Daoy (cell line): ENCODE data around the gene TRIM4. TPM values are rescaled to one million over a fixed set of nuclear protein-coding genes. Genes with fewer than 3 reads are reported as not detected.
"Not testable (repeated sequence)": the region's sequence is repeated elsewhere in the genome, so short reads cannot be mapped to it uniquely, and the experiment has no call there.

ENCODE experiments used
- DNase-seq: peaks from one replicate; pipeline ENCODE4 v3.0.0-alpha.2; 2015; ENCODE audit warnings: low read depth
- total RNA-seq: library from RNA; depleted of rRNA; stranded (reverse); fragments of >200 nt; shearing (Covaris generic); gene quantifications from 2 replicates; pipeline ENCODE4 v1.2.3, GENCODE V29; 2014; rRNA removed

TRIM4 gene, protein sequence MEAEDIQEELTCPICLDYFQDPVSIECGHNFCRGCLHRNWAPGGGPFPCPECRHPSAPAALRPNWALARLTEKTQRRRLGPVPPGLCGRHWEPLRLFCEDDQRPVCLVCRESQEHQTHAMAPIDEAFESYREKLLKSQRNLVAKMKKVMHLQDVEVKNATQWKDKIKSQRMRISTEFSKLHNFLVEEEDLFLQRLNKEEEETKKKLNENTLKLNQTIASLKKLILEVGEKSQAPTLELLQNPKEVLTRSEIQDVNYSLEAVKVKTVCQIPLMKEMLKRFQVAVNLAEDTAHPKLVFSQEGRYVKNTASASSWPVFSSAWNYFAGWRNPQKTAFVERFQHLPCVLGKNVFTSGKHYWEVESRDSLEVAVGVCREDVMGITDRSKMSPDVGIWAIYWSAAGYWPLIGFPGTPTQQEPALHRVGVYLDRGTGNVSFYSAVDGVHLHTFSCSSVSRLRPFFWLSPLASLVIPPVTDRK
- total RNA-seq: 21.0 and 24.6 TPM in 2 replicates

DNA sequence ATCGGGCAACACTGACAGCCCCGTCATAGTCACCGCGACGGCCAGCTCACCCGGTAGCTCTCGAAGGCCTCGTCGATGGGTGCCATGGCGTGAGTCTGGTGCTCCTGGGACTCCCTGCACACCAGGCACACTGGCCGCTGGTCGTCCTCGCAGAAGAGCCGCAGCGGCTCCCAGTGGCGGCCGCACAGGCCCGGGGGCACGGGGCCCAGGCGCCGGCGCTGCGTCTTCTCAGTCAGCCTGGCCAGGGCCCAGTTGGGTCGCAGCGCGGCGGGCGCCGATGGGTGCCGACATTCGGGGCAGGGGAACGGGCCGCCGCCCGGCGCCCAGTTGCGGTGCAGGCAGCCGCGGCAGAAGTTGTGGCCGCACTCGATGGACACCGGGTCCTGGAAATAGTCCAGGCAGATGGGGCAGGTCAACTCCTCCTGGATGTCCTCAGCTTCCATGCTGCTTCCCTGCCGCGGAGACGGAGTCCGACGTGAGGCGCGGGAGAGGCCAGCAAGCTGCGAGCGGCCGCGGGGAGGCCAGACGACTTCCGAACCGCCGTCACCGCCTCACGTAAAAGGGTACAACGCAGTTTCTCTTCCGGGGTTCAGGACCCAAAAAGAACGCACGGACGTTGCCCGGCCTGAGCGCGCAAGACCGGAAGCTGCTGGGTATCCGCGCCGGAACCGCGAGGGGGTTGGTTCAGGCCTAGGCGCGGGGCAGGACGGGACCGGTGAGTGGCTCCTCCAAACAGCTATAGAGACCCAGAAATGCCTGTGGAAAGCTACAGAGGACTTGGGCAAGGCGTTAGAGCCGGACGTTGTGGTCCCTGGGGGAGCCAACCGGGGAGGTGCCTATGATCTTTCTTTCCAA is at the start of gene TRIM4:
TRIM4 (minus strand) TSS at position 572 of the 855 bp plus-strand sequence; CDS start at position 443, 129 bp downstream.
- peak; percentile 99 for DNase-seq

DNA sequence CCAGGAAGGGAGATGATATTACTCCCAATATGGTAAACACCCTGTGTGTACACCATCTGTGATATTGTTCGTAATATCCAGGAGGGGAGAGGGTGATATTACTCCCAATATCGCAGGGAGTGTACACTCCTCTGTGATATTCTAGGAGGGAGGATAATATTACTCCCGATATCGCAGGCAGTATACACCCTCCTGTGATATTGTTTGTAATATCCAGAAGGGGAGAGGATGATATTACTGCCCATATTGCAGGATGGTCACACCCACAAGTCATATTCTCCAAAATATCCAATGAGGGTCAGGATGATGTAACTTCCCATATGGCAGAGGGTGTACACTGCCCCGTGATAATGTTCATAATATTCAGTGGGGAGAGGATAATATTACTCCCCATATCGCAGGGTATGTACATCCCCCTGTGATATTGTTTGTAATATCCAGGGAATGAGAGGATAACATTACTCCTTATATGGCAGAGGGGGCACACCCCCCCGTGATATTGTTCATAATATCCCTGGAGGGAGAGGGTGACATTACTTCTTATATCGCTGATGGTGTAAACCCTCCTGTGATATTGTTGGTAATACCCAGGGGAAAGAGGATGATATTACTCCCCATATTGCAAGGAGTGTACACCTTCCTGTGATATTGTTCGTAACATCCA is 39.4 kb upstream of the TRIM4 start:
- DNase-seq: no peak

DNA sequence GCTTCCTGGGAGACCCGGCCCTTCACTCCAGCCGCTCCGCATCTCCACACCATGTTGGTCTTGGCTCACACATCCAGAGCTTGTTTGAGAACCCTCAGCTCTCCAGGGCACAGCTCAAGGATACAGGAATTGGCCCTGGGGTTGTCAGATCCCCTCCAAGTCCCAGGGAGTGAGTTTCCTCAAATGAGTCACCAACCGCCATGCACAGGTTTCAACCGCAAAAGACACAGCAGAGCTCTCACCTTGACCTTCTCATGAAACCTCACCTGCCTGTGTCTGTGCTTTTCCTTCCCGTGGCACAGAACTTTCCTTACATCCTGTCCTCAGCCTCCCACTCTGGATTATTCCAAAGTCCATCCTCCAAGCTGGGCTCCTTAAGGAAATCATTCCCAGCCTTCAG is 35.9 kb upstream of the TRIM4 start:
- peak; percentile 20 for DNase-seq

DNA sequence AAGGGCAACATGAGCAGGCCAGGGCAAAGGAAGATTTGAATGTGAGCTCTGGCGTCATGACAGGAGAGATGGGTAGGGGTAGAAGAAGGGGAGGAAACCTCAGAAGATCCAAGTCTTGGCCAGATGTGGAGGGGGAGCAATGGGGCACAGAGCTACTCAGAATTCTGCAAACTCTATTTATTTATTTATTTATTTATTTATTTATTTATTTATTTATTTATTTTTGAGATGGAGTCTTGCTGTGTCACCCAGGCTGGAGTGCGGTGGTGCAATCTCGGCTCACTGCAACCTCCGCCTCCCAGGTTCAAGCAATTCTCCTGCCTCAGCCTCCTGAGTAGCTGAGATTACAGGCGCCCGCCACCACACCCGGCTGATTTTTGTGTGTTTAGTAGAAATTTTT is 35.3 kb upstream of the TRIM4 start:
- not testable (repeated sequence) for DNase-seq

DNA sequence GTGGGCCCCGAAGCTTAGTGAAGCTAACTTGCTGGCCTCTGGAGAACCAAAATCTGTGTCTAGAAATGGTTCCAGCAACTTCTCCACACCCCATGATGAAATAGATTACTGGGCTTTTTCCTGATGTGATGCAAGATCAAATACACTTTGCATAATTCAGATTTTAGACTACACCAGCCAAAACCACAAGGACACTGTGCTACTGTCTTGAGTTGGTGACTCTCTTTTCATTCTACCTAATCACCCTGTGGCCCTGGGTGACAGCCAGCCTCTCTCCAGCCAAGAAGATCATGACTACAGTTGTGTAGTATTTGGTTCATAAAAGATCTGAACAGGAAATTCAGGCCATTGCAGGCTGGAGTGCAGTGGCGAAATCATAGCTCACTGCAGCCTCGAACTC is 34.3 kb upstream of the TRIM4 start:
- no peak for DNase-seq

DNA sequence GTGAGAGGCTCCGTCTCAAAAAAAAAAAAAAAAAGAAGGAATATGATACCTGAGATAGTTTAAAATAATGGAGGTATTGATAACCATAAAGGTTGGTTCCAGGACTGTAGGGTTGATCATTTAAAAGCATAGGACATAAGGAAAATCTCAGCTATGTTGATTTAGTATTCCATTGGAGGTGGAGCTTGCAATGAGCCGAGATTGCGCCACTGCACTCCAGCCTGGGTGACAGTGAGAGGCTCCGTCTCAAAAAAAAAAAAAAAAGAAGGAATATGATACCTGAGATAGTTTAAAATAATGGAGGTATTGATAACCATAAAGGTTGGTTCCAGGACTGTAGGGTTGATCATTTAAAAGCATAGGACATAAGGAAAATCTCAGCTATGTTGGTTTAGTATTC is 33.3 kb upstream of the TRIM4 start:
- DNase-seq: not testable (repeated sequence)

DNA sequence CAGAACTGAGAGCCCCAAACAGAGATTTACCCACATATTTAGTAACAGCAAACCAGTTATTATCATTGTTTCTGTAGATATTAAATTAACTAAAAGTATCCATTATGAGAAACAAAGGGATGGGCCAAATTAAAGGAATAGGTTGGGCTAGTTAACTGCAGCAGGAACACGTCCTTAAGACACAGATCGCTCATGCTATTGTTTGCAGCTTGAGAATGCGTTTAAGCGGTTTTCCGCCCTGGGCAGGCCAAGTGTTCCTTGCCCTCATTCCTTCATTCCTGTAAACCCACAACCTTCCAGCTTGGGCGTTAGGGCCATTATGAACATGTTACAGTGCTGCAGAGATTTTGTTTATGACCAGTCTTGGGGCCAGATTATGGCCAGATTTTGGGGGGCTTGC is 31.5 kb upstream of the TRIM4 start:
- not testable (repeated sequence) for DNase-seq

DNA sequence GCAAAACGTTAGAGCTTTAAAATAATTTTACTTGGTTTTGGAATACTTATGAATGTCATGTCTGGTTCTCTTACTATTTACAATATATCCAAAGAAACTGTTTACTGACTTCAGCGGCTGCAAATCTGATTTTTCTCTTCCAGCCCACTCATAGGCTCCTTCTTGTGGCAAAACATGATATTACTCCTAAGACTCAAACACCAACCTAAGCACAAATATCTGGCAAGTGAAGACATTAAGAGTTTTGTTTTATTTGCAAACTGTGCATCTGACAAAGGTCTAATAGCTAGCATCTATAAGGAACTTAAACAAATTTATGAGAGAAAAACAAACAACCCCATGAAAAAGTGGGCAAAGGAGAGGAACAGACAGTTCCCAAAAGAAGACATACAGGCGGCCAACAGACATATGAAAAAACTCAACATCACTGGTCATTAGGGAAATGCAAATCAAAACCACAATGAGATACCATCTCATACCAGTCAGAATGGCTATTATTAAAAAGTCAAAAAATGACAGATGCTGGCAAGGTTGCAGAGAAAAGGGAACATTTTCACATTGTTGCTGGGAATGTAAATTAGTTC is 30.4 kb upstream of the TRIM4 start:
- DNase-seq: no peak

DNA sequence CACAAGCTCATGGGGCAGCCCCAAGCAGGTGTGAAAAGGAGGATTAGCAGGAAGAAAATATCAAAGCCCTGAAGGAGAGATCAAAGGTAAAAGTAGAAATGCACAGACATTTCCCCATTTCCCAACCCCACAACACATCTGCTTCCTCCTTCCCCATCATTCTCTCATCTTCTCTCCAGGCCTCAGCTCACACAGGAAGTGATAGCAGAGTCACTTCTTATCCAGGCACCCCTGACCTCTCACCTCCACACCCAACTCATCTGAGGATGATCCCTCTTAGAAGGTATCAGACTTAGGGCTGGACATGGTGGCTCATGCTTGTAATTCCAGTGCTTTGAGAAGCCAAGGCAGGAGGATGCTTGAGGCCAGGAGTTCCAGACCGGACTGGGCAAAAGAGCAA is 28.3 kb upstream of the TRIM4 start:
- no peak for DNase-seq

DNA sequence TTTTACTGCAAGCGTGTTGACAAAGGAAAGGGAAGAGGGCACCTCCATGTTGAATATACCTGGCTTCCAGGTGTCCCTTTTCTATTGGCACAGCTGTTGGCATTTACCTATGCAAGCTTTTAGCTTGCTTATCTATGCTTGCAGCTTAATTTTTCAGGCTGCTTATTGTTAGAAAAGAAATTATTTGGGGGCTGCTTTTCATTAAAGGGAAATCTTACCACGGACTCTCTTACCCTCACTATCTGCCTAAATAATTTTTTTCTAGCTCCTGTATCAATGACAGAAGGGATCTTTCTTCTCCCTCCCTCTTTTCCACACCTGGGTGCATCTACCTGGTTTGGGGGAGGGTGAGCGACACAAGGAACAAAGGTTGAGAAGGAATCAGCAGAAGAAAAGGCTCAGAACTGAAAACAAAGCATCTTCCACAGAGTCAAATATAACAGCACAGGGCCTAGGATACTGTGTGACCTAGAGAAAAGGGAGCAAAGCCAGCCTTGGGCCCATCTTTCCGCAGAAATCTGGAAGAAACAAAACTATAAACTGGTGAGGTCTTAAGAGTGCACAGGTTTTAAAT is 25.3 kb upstream of the TRIM4 start:
- no peak for DNase-seq

DNA sequence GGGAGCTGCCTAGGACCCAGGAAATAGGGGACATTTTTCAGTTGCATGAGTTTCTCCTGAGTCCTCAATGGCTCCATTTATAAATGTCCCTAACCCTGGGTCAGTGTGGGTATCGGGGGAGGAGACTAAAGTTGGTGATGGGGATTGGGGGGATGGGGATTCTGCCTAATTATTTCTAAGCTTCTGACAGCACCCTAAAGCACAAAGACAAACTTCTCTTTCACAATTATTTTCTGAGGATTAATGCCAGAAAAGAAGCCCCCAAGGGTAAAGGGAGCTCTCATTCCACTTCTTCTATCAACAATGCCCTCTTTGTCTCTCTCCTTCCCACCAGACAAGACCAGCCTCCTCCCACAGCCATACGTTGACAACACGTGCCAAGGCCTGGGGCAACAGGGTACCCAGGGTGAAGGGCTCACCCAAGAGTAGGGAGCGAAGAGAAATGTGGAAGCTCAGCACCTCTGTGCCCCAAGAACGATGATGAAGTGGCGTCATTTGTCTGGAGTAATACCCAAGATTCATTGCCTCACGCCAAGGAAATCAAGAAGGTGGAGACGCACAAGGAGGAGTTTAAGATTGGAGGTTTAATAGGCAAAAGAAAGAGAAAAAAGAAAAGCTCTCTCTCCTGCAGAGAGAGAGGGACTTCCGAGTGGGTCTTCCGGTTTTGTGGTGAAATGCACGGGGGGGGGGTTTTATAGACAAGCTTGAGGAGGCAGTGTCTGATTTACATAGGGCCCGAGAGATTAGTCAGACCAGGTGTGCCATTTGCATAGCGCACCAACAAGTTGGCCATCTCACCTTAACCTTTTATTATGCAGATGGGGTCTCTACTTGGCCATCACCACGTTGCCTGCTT is 24.5 kb upstream of the TRIM4 start:
- DNase-seq: no peak

DNA sequence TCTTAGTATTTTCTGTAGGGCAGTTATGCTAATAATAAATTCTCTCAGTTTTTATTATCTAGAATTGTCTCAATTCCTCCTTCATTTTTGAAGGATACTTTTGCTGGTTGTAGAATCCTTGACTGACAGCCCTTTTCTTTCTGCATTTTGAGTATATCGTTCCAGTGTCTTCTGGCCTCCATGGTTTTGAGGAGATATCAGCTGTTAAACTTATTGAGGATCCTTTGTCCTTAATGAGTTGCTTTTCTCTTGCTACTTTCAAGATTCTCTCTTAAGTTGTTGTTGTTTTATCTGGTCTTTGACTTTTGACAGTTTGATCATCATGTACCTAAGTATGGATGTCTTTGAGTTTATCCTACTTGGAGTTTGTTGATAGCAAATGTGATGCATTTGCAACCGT is 19.0 kb upstream of the TRIM4 start:
- no peak for DNase-seq

DNA sequence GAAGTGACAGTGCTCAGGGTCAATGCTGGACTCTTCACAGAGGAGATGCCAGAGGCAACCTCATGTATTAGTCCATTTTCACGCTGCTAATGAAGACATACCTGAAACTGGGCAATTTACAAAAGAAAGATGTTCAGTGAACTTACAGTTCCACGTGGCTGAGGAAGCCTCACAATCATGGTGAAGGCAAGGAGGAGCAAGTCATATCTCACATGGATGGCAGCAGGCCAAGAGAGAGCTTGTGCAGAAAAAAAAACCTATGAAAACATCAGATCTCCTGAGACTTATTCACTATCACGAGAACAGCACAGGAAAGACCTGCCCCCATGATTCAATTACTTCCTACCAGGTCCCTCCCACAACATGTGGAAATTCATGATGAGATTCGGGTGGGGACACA is 15.7 kb upstream of the TRIM4 start:
- DNase-seq: not testable (repeated sequence)

DNA sequence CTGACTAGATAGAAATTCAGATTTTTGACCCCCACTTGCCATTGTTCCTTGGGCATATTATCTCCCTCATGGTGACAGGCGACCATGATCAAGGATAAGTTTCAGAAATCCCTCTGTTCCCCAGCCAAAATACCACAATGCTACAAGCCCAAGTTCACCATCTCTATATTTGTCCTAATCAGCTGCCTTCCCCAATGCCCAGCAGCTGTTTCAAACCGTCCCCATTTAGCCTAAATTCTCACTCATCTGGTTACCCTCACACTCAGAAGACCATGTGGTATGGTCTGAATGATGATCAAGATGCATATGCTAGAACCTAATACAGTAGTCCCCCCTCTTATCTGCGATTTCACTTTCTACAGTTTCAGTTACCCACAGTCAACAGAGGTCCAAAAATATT is 11.0 kb upstream of the TRIM4 start:
- DNase-seq: no peak

DNA sequence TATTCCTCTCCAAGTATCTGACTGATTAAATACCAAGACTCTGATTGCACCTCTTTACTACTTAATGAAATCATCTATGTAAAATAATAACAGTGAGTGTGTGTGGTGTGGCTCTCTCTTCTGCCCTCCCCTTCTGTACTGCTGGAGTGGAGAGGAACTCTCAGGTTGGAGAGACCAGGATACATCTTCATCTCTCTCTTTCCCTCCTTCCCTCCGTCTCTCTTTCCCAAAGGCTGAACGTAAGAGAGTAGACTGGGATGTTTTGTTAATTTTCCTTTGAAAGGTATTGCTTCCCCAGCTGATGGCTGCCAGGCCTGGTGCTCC is 10.4 kb upstream of the TRIM4 start:
- no peak for DNase-seq

DNA sequence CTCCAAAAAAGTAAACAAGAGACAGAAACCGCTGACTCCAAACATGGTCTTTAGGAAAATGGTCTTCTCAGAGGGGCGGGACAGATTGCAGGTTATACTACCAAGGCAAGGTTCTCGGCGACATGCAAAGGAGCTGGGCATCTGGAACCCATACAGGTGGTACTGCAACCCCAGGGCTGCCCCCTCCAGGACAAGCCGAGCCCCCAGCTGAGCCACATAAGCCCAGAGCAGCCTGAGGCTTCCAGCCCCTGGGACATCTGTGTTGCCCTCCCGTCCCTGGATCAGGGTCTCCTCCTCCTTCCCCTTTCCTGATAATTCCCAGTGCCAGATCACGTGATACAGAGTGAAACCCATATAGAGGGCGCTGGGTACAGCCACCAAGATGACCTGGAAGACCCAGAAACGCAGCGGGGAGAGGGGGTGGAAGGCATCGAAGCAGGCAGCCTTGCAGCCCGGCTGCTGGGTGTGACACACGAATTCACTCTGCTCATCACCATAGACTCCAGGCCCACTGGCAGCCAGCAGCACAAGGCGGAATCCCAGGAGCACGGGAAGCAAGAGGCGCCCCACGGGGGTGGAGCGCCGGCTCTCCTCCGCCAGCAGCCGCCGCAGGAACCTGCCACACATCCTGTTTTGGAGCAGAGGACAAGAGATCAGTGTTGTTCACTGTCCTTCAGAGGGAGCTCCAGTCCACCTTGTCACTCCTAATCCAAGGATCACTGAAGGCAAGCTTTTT is 9.8 kb upstream of the TRIM4 start, which contains the start of gene GJC3:
GJC3 (minus strand) TSS at position 627 of the 736 bp plus-strand sequence; CDS start at position 627, 0 bp downstream.
- DNase-seq: peak; percentile 81

DNA sequence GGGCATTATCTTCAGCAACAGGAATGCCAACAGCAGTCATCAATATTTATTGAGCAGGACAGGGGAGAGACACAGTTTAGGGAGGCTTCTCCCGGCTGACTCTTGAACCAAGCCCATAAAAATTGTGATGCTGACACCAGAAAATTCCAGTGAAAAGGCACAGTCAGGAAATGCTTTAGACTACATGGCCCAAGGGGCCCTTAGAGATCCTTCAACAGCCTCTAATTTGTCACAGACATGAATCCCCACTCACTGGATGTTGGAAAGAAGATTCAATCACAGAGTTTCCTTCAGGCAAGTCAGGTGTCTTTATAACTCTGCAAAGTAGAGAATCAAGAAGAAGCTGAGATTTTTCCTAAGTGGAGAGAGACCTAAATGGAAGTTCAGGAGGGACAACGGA is 8.9 kb upstream of the TRIM4 start:
- no peak for DNase-seq

DNA sequence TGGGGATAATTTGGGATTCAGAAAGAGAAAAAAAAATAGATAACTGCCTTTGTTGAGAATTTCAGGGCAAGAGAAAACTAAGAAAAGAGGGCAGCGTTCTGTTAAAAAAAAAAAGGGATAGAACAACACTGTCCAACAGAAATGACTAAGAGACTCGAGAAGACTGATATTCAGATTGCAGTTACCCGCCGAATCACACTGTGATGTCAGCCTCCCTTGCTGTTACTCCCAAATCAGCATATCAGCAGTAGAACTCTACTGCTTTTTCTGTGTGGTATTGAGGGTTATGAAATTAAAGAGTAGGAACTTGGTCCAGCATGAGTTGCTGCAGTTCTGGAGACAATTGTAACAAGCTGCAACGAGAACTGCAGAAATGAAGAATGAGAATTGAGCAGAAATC is 8.2 kb upstream of the TRIM4 start:
- DNase-seq: no peak

DNA sequence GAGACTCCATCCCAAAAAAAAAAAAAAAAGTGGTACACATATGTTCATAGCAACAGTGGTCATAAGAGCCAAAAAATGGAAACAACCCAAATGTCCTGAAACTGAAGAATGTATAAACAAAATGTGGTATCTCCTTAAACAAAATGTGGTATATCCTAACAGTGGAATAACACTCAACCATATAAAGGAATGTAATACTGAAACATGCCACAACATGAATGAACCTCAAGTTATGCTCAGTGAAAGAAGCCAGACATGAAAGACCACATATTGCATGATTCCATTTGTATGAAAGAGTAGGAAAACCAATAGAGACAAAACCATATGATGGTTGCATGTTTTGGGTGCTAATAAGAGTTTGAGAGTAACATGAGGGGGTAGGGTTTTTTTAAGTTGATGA is 7.0 kb upstream of the TRIM4 start:
- DNase-seq: no peak

DNA sequence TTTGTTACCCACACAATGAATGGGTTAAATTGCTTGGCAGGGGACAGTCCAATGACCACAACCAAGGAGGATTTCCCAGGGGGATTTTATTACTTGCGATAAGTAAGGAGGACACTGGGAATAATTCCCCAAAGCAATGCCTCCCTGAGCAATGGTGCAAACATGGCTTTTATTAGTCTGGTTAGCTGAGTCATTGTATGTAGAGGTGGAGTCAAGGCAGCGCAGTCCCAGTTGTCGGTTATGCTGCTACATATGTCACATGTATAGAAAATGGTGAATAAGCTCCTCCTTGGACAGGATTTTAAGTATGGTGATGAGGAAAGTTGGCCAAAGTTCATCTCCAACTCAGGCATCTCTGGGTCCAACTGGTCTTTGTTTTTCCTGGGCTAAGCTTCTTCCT is 3.9 kb upstream of the TRIM4 start:
- peak; percentile 33 for DNase-seq
